Measurements from ENCODE around the gene MFAP3L.

DNA sequence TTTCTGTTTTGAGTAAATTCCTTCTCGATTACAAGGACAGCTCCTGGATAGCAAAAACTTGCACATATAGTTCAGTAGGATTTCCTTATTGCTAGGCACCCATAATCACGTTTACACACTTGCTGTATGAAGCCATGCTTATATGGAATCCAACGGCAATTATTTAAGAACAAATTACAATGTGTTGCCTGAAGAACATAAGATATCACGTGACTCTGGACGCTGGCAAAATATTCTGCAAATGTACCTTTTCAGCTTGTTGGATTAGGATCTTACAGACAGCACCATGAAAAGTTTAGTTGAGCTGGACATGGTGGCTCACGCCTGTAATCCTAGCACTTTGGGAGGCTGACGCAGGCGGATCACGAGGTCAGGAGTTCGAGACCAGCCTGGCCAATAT lies 17.4 kb downstream of the MFAP3L start:
- TF ChIP-seq, protein P1, sequence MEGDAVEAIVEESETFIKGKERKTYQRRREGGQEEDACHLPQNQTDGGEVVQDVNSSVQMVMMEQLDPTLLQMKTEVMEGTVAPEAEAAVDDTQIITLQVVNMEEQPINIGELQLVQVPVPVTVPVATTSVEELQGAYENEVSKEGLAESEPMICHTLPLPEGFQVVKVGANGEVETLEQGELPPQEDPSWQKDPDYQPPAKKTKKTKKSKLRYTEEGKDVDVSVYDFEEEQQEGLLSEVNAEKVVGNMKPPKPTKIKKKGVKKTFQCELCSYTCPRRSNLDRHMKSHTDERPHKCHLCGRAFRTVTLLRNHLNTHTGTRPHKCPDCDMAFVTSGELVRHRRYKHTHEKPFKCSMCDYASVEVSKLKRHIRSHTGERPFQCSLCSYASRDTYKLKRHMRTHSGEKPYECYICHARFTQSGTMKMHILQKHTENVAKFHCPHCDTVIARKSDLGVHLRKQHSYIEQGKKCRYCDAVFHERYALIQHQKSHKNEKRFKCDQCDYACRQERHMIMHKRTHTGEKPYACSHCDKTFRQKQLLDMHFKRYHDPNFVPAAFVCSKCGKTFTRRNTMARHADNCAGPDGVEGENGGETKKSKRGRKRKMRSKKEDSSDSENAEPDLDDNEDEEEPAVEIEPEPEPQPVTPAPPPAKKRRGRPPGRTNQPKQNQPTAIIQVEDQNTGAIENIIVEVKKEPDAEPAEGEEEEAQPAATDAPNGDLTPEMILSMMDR (IDR thresholded peaks at IDR 0.05) = no peak
- TF ChIP-seq POLR2A (IDR thresholded peaks at IDR 0.05) = no peak

All from Peyer's patch (tissue), 4 donors.